ENCODE results near the gene VMO1. TPM values are rescaled to one million over a fixed set of nuclear protein-coding genes. Genes with fewer than 3 reads are reported as not detected.
"Not testable (repeated sequence)": the region's sequence is repeated elsewhere in the genome, so short reads cannot be mapped to it uniquely, and the experiment has no call there.

VMO1 gene
- total and polyA plus RNA-seq, 11 donors: 0.48 to 1.9 (median 1.1) TPM; not detected in 4

DNA sequence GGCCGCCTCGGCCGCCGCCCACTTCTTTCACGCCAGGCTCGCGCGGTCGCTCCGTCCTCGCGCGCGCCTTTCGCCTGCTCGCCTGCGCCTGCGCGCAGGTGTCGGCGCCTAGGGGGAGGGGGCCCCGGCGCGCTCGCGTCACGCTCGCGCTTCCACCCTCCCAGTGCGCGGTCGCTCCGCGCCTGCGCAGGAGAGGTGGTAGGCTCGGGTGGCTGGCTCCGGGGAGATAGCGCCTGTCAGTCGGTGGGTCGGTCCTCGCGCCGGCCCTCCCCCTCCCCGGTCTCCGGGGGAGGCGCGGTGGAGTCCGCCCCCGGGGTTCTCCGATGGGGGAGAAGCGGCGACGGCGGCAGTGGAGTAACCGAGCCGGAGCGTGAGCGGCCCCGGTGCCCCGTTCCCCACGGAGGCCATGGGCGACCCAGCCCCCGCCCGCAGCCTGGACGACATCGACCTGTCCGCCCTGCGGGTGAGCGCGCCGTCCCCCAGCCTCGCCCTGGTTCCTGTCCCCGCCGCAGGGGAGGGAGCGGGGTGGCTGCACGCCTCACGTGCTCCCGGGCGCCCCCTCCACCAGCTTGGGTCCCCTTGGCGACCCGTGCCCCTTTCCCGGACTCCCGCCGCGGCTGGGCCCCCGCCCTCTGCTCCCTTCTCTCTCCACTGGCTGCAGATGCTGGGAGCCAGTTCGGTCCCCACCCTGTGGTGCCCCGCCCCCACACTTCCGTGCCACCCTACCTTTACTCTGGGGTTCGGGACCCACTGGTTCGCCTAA, 47.2 kb upstream of the VMO1 start, which contains the start of gene MINK1:
TSS of gene MINK1 (plus strand) at position 163 of the 763 bp plus-strand sequence. CDS start at position 407, 244 bp downstream.
- peaks cover 0 to 7% (median 0%) of the 10 kb centered on the region in 9 donors for H3K36me3 ChIP-seq
- peak within 1 kb of the TSS; percentile 59 to 99 (median 88) for H3K4me3 ChIP-seq
- TF ChIP-seq, protein P1, sequence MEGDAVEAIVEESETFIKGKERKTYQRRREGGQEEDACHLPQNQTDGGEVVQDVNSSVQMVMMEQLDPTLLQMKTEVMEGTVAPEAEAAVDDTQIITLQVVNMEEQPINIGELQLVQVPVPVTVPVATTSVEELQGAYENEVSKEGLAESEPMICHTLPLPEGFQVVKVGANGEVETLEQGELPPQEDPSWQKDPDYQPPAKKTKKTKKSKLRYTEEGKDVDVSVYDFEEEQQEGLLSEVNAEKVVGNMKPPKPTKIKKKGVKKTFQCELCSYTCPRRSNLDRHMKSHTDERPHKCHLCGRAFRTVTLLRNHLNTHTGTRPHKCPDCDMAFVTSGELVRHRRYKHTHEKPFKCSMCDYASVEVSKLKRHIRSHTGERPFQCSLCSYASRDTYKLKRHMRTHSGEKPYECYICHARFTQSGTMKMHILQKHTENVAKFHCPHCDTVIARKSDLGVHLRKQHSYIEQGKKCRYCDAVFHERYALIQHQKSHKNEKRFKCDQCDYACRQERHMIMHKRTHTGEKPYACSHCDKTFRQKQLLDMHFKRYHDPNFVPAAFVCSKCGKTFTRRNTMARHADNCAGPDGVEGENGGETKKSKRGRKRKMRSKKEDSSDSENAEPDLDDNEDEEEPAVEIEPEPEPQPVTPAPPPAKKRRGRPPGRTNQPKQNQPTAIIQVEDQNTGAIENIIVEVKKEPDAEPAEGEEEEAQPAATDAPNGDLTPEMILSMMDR (IDR thresholded peaks at IDR 0.05): peak in 1 of 12 donors; percentile 8
- TF ChIP-seq POLR2A (IDR thresholded peaks at IDR 0.05): peak; percentile 18 to 94
- ATAC-seq (peak; percentile 81 to 97 (median 96)), DNase-seq (peak; percentile 89 to 96 (median 92))
- H3K9me3 ChIP-seq: no peaks in the 10 kb centered on the region
- 0 to 1% (median 0%) methylated on average over 68 to 91 of the region's 91 CpGs for WGBS, 4 donors
- intact Hi-C loops (cut with DNase I): loop anchor here in 4 of 10 donors (1.0 to 10.0 kb wide), 6 partner anchors 27 to 51 kb away; partner anchors contain the start of genes PLD2 (in 1 of the 4) and PSMB6 (in 1 of the 4)
- no peaks in the 10 kb centered on the region for H3K27me3 ChIP-seq
- peak within 1 kb of the TSS; percentile 72 to 98 (median 90) for H3K27ac ChIP-seq
- H3K4me1 ChIP-seq: peaks cover 4 to 49% (median 39%) of the 10 kb centered on the region in 12 donors

- peak in 2 of 4 donors; percentile 5 to 13 for ATAC-seq
- H3K27me3 ChIP-seq, H3K36me3 ChIP-seq, DNase-seq, H3K9me3 ChIP-seq: not testable (repeated sequence)
- WGBS, 4 donors: 0 to 1% (median 0%) methylated on average over 10 to 14 of the region's 17 CpGs
- Histone ChIP-seq H3K27ac (peak overlapping the region in 11 of 12 donors; percentile 80 to 98 (median 91)), H3K4me3 (peak overlapping the region; percentile 59 to 99 (median 88)), H3K4me1 (peaks cover 4 to 44% (median 33%) of the 10 kb centered on the region in 12 donors)
- intact Hi-C loops (cut with DNase I): loop anchor here in 4 of 10 donors (1.0 to 10.0 kb wide), 6 partner anchors 26 to 52 kb away; partner anchors contain the start of genes PLD2 (in 1 of the 4) and PSMB6 (in 1 of the 4)
Measured at GRCh38 chr17:4832829-4833177, 46.6 kb upstream of the VMO1 start.

- 67 to 75% (median 73%) methylated on average over 8 of the region's 8 CpGs for WGBS, 4 donors
- intact Hi-C loops (cut with DNase I): loop anchor here in 1 of 10 donors (10.0 kb wide), 1 partner anchor 47 kb away; no protein-coding TSS in a partner anchor
- H3K27me3 ChIP-seq: no peaks in the 10 kb centered on the region
- no peak for ATAC-seq
- H3K36me3 ChIP-seq: peaks cover 0 to 14% (median 8%) of the 10 kb centered on the region in 9 donors
- no peak for DNase-seq
- H3K4me1 ChIP-seq: peaks cover 0 to 1% (median 0%) of the 10 kb centered on the region in 12 donors
- no peak overlapping the region for H3K27ac ChIP-seq
- no peak overlapping the region for H3K4me3 ChIP-seq
- TF ChIP-seq POLR2A (IDR thresholded peaks at IDR 0.05): no peak
- TF ChIP-seq, protein P1 (IDR thresholded peaks at IDR 0.05): no peak
- no peaks in the 10 kb centered on the region for H3K9me3 ChIP-seq
Measured at GRCh38 chr17:4827399-4827798, 41.2 kb upstream of the VMO1 start.

GRCh38 chr17:4823373-4824089, 37.4 kb upstream of the VMO1 start:
- Histone ChIP-seq H3K36me3 (peaks cover 0 to 41% (median 21%) of the 10 kb centered on the region in 9 donors), H3K27ac (no peak overlapping the region), H3K4me3 (no peak overlapping the region), H3K4me1 (no peaks in the 10 kb centered on the region), H3K27me3 (no peaks in the 10 kb centered on the region), H3K9me3 (no peaks in the 10 kb centered on the region)
- 79 to 82% (median 80%) methylated on average over 12 of the region's 12 CpGs for WGBS, 4 donors
- intact Hi-C loops (cut with DNase I): loop anchor here in 1 of 10 donors (10.0 kb wide), 1 partner anchor 51 kb away; no protein-coding TSS in a partner anchor
- DNase-seq (no peak), ATAC-seq (no peak)
- no peak for TF ChIP-seq POLR2A (IDR thresholded peaks at IDR 0.05)
